ENCODE measurements around the gene PLG.
"Not testable (repeated sequence)": the region's sequence is repeated elsewhere in the genome, so short reads cannot be mapped to it uniquely, and the experiment has no call there.

DNA sequence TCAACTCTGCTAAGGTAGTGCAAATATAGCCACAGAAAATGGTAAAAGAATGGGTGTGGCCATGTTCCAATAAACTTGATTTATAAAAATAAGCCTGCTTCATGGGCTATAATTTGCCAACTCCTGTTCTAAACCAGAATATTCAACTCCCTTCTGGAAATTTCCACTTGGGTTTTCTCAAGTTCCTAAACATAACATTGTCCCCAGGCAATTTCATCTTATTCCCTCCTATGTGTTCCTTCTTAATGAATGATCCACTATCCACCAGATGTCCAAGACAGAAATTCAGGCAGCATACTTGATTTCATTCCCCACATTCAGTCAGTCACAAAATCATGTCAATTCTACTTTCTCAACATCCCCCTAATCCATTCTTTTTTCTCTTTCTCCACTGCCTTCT is 7.0 kb upstream of the PLG start:
- TF ChIP-seq, protein P1, sequence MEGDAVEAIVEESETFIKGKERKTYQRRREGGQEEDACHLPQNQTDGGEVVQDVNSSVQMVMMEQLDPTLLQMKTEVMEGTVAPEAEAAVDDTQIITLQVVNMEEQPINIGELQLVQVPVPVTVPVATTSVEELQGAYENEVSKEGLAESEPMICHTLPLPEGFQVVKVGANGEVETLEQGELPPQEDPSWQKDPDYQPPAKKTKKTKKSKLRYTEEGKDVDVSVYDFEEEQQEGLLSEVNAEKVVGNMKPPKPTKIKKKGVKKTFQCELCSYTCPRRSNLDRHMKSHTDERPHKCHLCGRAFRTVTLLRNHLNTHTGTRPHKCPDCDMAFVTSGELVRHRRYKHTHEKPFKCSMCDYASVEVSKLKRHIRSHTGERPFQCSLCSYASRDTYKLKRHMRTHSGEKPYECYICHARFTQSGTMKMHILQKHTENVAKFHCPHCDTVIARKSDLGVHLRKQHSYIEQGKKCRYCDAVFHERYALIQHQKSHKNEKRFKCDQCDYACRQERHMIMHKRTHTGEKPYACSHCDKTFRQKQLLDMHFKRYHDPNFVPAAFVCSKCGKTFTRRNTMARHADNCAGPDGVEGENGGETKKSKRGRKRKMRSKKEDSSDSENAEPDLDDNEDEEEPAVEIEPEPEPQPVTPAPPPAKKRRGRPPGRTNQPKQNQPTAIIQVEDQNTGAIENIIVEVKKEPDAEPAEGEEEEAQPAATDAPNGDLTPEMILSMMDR (IDR thresholded peaks at IDR 0.05): not testable (repeated sequence)
- not testable (repeated sequence) for TF ChIP-seq CREB1 (CRISPR knock-in tag; IDR thresholded peaks at IDR 0.05)
